H9 (cell line): ENCODE data around the gene CADPS2. TPM values are rescaled to one million over a fixed set of nuclear protein-coding genes. Genes with fewer than 3 reads are reported as not detected.

ENCODE experiments used
- DNase-seq: peaks from one replicate; pipeline ENCODE4 v3.0.0-alpha.2; 2017
- H2AFZ ChIP-seq: one replicate; pipeline ENCODE4 v1.6.1; 2013; ENCODE audit warnings: mild to moderate bottlenecking, low read length, control low read depth, moderate library complexity
- H2AK5ac ChIP-seq: 2 replicates; pipeline ENCODE4 v1.6.1; 2013; ENCODE audit warnings: low read length, control low read depth, mixed read lengths; ENCODE audit not compliant: insufficient read length
- H2BK120ac ChIP-seq: one replicate; pipeline ENCODE4 v1.6.1; 2013; ENCODE audit warnings: low read depth, mild to moderate bottlenecking, low read length, control low read depth, inconsistent platforms; ENCODE audit not compliant: poor library complexity, severe bottlenecking
- H2BK12ac ChIP-seq: 2 replicates; pipeline ENCODE4 v1.6.1; 2013; ENCODE audit warnings: low read length, control low read depth, mixed read lengths, low read depth; ENCODE audit not compliant: insufficient read length
- H2BK15ac ChIP-seq: 2 replicates; pipeline ENCODE4 v1.6.1; 2013; ENCODE audit warnings: low read depth, low read length, control low read depth
- H2BK20ac ChIP-seq: one replicate; pipeline ENCODE4 v1.6.1; 2013; ENCODE audit warnings: low read depth, mild to moderate bottlenecking, low read length, control low read depth, inconsistent platforms; ENCODE audit not compliant: poor library complexity, severe bottlenecking
- H2BK5ac ChIP-seq: 2 replicates; pipeline ENCODE4 v1.6.1; 2013; ENCODE audit warnings: low read length, control low read depth, mixed read lengths; ENCODE audit not compliant: insufficient read length
- H3K14ac ChIP-seq: 2 replicates; pipeline ENCODE4 v1.6.1; 2013; ENCODE audit warnings: low read length, control low read depth; ENCODE audit not compliant: insufficient read depth
- H3K18ac ChIP-seq: 2 replicates; pipeline ENCODE4 v1.6.1; 2013; ENCODE audit warnings: low read depth, mild to moderate bottlenecking, mixed read lengths, low read length, control low read depth; ENCODE audit not compliant: insufficient read length
- H3K23ac ChIP-seq: 2 replicates; pipeline ENCODE4 v1.6.1; 2013; ENCODE audit warnings: low read length, control low read depth, mixed read lengths, low read depth; ENCODE audit not compliant: insufficient read length
- H3K23me2 ChIP-seq: 2 replicates; pipeline ENCODE4 v1.6.1; 2013; ENCODE audit warnings: low read depth, mild to moderate bottlenecking, mixed read lengths, low read length, control low read depth; ENCODE audit not compliant: insufficient read length, poor library complexity, severe bottlenecking
- H3K27ac ChIP-seq: 2 replicates; pipeline ENCODE4 v1.5.1; 2013; ENCODE audit warnings: low read length, control low read depth, mixed read lengths, low read depth; ENCODE audit not compliant: insufficient read length
- H3K27me3 ChIP-seq: 2 replicates; pipeline ENCODE4 v1.6.1; 2013; ENCODE audit warnings: low read length, control low read depth, inconsistent platforms; ENCODE audit not compliant: insufficient read depth
- H3K4ac ChIP-seq: 2 replicates; pipeline ENCODE4 v1.6.1; 2013; ENCODE audit warnings: low read depth, mild to moderate bottlenecking, control low read depth, inconsistent platforms, low read length, moderate library complexity
- H3K4me1 ChIP-seq: 2 replicates; pipeline ENCODE4 v1.6.1; 2013; ENCODE audit warnings: low read length, control low read depth, inconsistent platforms; ENCODE audit not compliant: insufficient read depth
- H3K4me2 ChIP-seq: 2 replicates; pipeline ENCODE4 v1.6.1; 2013; ENCODE audit warnings: low read length, control low read depth, mixed read lengths; ENCODE audit not compliant: insufficient read length, insufficient read depth
- H3K56ac ChIP-seq: 2 replicates; pipeline ENCODE4 v1.6.1; 2013; ENCODE audit warnings: low read depth, mild to moderate bottlenecking, mixed read lengths, low read length, control low read depth; ENCODE audit not compliant: insufficient read length
- H3K79me1 ChIP-seq: 2 replicates; pipeline ENCODE4 v1.6.1; 2013; ENCODE audit warnings: low read depth, mild to moderate bottlenecking, moderate library complexity, low read length, control low read depth, inconsistent platforms; ENCODE audit not compliant: insufficient read depth, poor library complexity, severe bottlenecking
- H3K79me2 ChIP-seq: 2 replicates; pipeline ENCODE4 v1.6.1; 2013; ENCODE audit warnings: low read length, control low read depth, inconsistent platforms; ENCODE audit not compliant: insufficient read depth
- H3K9ac ChIP-seq: 2 replicates; pipeline ENCODE4 v1.6.1; 2013; ENCODE audit warnings: low read length, control low read depth, mixed read lengths; ENCODE audit not compliant: insufficient read length; ENCODE audit errors: extremely low read depth
- H3K9me3 ChIP-seq: one replicate; pipeline ENCODE4 v1.6.1; 2013; ENCODE audit warnings: low read depth, low read length, inconsistent platforms; ENCODE audit not compliant: control insufficient read depth
- H3T11ph ChIP-seq: one replicate; pipeline ENCODE4 v1.6.1; 2013; ENCODE audit warnings: mild to moderate bottlenecking, low read length, control low read depth, inconsistent platforms
- H4K20me1 ChIP-seq: one replicate; pipeline ENCODE4 v1.6.1; 2013; ENCODE audit not compliant: control insufficient read depth, insufficient read length, insufficient read depth
- H4K5ac ChIP-seq: 2 replicates; pipeline ENCODE4 v1.6.1; 2013; ENCODE audit warnings: low read depth, mild to moderate bottlenecking, mixed read lengths, low read length, control low read depth; ENCODE audit not compliant: insufficient read length
- H4K8ac ChIP-seq: replicated peaks from 2 replicates; pipeline ENCODE4 v1.6.1; 2013; ENCODE audit warnings: low read length, control low read depth, mixed read lengths, low read depth; ENCODE audit not compliant: insufficient read length
- H4K91ac ChIP-seq: 2 replicates; pipeline ENCODE4 v1.6.1; 2013; ENCODE audit warnings: low read depth, mild to moderate bottlenecking, moderate library complexity, mixed read lengths, low read length, control low read depth; ENCODE audit not compliant: insufficient read length
- H3K27ac Mint-ChIP-seq, 3 experiments: 2 replicates in 2 of 3; 3 replicates in 1 of 3; pipeline ENCODE4 v1.8.0; 2020 to 2021; ENCODE audit warnings: mixed read lengths in 3 of 3, mild to moderate bottlenecking in 1 of 3, moderate library complexity in 1 of 3
- H3K27me3 Mint-ChIP-seq: 2 replicates; pipeline ENCODE4 v1.8.0; 2021; ENCODE audit warnings: low read depth, mild to moderate bottlenecking, moderate library complexity, mixed read lengths
- H3K36me3 Mint-ChIP-seq, 3 experiments: 2 replicates in 2 of 3; 3 replicates in 1 of 3; pipeline ENCODE4 v1.8.0; 2020 to 2021; ENCODE audit warnings: low read depth in 3 of 3, mixed read lengths in 3 of 3; ENCODE audit not compliant: insufficient read depth in 1 of 3
- H3K4me1 Mint-ChIP-seq, 2 experiments: 2 replicates each; pipeline ENCODE4 v1.8.0; 2020; ENCODE audit warnings: mixed read lengths in 2 of 2
- H3K4me3 Mint-ChIP-seq, 2 experiments: 2 replicates in 1 of 2; 3 replicates in 1 of 2; pipeline ENCODE4 v1.8.0; 2020 to 2021; ENCODE audit warnings: mild to moderate bottlenecking in 2 of 2, mixed read lengths in 2 of 2, moderate library complexity in 1 of 2
- H3K9me3 Mint-ChIP-seq, 2 experiments: 2 replicates in 1 of 2; 3 replicates in 1 of 2; pipeline ENCODE4 v1.8.0; 2020; ENCODE audit warnings: mild to moderate bottlenecking in 2 of 2, mixed read lengths in 2 of 2, moderate library complexity in 1 of 2
- CTCF ChIP-seq: fragments of 200-600 bp; sonication (generic); conservative IDR thresholded peaks from 3 replicates; pipeline ENCODE4 v1.8.0; 2021; ENCODE audit warnings: antibody characterized with exemption, mild to moderate bottlenecking
- WGBS: extraction: QIAGEN DNeasy Blood & Tissue Kit; methylation state at CpG from one replicate; pipeline ENCODE4 v1.1.7; 2013; ENCODE audit warnings: missing lambda C conversion rate, low lambda C conversion rate, mixed read lengths; ENCODE audit not compliant: insufficient read length; ENCODE audit errors: extremely low coverage; 5-methylcytosine and 5-hydroxymethylcytosine counted together
- total RNA-seq: library from RNA; stranded (reverse); gene quantifications from 2 replicates; pipeline ENCODE4 v1.2.1, GENCODE V29; 2021

CADPS2 gene
- total RNA-seq, 1 experiment from 2014 or later: 7.1 TPM

- H3K9me3 ChIP-seq: no peaks in the 10 kb centered on the region
- no peak overlapping the region for H4K8ac ChIP-seq
- H2BK15ac ChIP-seq: no peak overlapping the region
- H3K23ac ChIP-seq: no peak overlapping the region
- H3K23me2 ChIP-seq: no peaks in the 10 kb centered on the region
- H3K18ac ChIP-seq: no peak overlapping the region
- H2BK20ac ChIP-seq: no peak overlapping the region
- peaks cover 4% of the 10 kb centered on the region; the same call in 1 of the 2 replicates for H3K4me1 ChIP-seq
- Mint-ChIP-seq H3K4me1 (peaks cover 11 to 16% of the 10 kb centered on the region in 2 experiments), H3K27ac (peak overlapping the region in 1 of 3 experiments; percentile 44; a peak in 1 of 7 replicates), H3K9me3 (no peaks in the 10 kb centered on the region; a peak in 1 of 5 replicates), H3K36me3 (no peaks in the 10 kb centered on the region; a peak in 2 of 7 replicates), H3K27me3 (no peaks in the 10 kb centered on the region), H3K4me3 (no peak overlapping the region)
- H3K4ac ChIP-seq: no peak overlapping the region
- WGBS: no CpG with 5 or more reads among the region's 4 CpGs
- no peak for DNase-seq
- no peak overlapping the region for H3K27ac ChIP-seq
- no peak overlapping the region for H2AK5ac ChIP-seq
- TF ChIP-seq CTCF: no peak
- H2BK120ac ChIP-seq: no peak overlapping the region
- no peaks in the 10 kb centered on the region for H3K79me1 ChIP-seq
- no peaks in the 10 kb centered on the region for H4K20me1 ChIP-seq
- no peaks in the 10 kb centered on the region for H3K27me3 ChIP-seq
- H2AFZ ChIP-seq: no peak overlapping the region
- H4K91ac ChIP-seq: no peak overlapping the region
- H3K4me2 ChIP-seq: no peak overlapping the region
- no peak overlapping the region for H3K9ac ChIP-seq
- no peak overlapping the region for H3K56ac ChIP-seq
- no peaks in the 10 kb centered on the region for H3K79me2 ChIP-seq
- no peak overlapping the region for H4K5ac ChIP-seq
- H3T11ph ChIP-seq: no peak overlapping the region
- H3K14ac ChIP-seq: no peak overlapping the region
- no peak overlapping the region for H2BK12ac ChIP-seq
- no peak overlapping the region for H2BK5ac ChIP-seq
Measured at GRCh38 chr7:122719010-122719578, 167.2 kb downstream of the CADPS2 start.
